ENCODE measurements around the gene C2CD2. TPM values are rescaled to one million over a fixed set of nuclear protein-coding genes. Genes with fewer than 3 reads are reported as not detected.

The C2CD2 gene
- total RNA-seq, 6 donors from 2014 or later, result 9.6 to 34.6 (median 22.0) TPM

DNA sequence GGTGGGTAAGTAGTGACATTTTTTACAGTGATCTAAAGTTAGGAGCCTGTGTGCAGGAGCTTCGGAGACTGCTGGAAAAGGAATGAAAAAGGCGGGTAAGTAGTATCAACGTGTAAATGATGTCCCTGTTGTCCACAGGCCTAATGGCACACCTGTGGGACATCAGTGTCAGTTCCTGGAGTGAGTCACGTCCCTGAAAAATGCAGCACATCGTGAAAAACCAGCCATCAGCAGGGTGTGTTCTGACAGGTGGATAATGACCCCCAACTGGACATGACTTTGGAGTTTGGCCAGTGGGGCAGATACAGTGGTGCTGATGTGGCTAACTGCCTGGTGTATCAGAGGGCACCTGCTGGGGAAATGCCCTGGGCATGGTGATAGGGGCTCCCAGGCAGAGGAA lies 62.7 kb downstream of the C2CD2 start:
- no peak for ATAC-seq (ENCODE audit: low FRiP score in 2 of 2)
- no peak for DNase-seq
- no peaks in the 10 kb centered on the region for H3K4me1 ChIP-seq
- peaks cover 0 to 20% (median 2%) of the 10 kb centered on the region in 4 donors for H3K36me3 ChIP-seq
- 83 to 86% methylated on average over 5 of the region's 5 CpGs for WGBS, 2 donors
- no peak for TF ChIP-seq POLR2A (IDR thresholded peaks at IDR 0.05)
- TF ChIP-seq CTCF (IDR thresholded peaks at IDR 0.05), result no peak
- TF ChIP-seq EP300 (IDR thresholded peaks at IDR 0.05), result no peak
- no peak for TF ChIP-seq POLR2AphosphoS5 (IDR thresholded peaks at IDR 0.05)
- H3K27ac ChIP-seq, result no peak overlapping the region
- H3K9me3 ChIP-seq, result no peaks in the 10 kb centered on the region
- H3K27me3 ChIP-seq, result no peaks in the 10 kb centered on the region
- no peak overlapping the region for H3K4me3 ChIP-seq

DNA sequence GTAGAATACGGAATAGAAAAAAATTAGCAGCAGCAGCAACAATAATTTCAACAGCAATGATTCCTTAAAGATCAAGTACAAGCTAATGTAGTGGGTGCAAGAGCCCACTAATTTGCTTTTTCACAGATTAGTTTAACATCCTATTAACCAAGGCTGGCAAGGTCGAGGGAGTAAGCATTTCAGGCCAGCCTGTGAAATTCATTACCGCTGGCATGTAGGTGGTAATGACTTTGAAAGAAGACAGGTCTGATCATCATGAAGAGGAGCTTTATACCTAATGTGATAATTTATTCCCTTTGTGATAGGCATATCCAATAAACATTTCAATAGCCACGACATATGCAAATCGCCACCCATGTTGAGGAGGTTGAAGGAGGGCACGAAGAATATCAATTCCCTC lies 63.5 kb downstream of the C2CD2 start:
- no peaks in the 10 kb centered on the region for H3K9me3 ChIP-seq
- 66 to 82% methylated on average over 6 of the region's 6 CpGs for WGBS, 2 donors
- H3K4me3 ChIP-seq, result no peak overlapping the region
- H3K36me3 ChIP-seq, result peaks cover 0 to 13% (median 2%) of the 10 kb centered on the region in 4 donors
- DNase-seq (no peak), ATAC-seq (ENCODE audit: low FRiP score in 2 of 2) (no peak)
- H3K27ac ChIP-seq, result no peak overlapping the region
- H3K27me3 ChIP-seq, result no peaks in the 10 kb centered on the region
- TF ChIP-seq POLR2A (IDR thresholded peaks at IDR 0.05), result no peak
- TF ChIP-seq POLR2AphosphoS5 (IDR thresholded peaks at IDR 0.05), result no peak
- TF ChIP-seq CTCF (IDR thresholded peaks at IDR 0.05), result no peak
- no peaks in the 10 kb centered on the region for H3K4me1 ChIP-seq

- no peak for DNase-seq
- WGBS, 2 donors, result 85 to 87% methylated on average over 2 to 13 of the region's 13 CpGs
These were observed 65.0 kb downstream of the C2CD2 start for GRCh38 chr21:41888749-41889376.

GRCh38 chr21:41887667-41888066 lies 66.2 kb downstream of the C2CD2 start:
- Histone ChIP-seq H3K36me3 (peaks cover 0 to 5% (median 2%) of the 10 kb centered on the region in 4 donors), H3K4me1 (no peaks in the 10 kb centered on the region), H3K27ac (no peak overlapping the region), H3K27me3 (no peaks in the 10 kb centered on the region), H3K9me3 (no peaks in the 10 kb centered on the region), H3K4me3 (no peak overlapping the region)
- DNase-seq (no peak), ATAC-seq (ENCODE audit: low FRiP score in 2 of 2) (no peak)
- 76 to 83% methylated on average over 5 of the region's 5 CpGs for WGBS, 2 donors
- TF ChIP-seq EP300 (IDR thresholded peaks at IDR 0.05) (no peak), POLR2A (IDR thresholded peaks at IDR 0.05) (no peak), CTCF (IDR thresholded peaks at IDR 0.05) (no peak), POLR2AphosphoS5 (IDR thresholded peaks at IDR 0.05) (no peak)

More at GRCh38 chr21:41888749-41889376, 65.0 kb downstream of the C2CD2 start:
- TF ChIP-seq EP300 (IDR thresholded peaks at IDR 0.05) (no peak), POLR2AphosphoS5 (IDR thresholded peaks at IDR 0.05) (no peak)
- Histone ChIP-seq H3K4me3 (no peak overlapping the region), H3K4me1 (no peaks in the 10 kb centered on the region), H3K27me3 (no peaks in the 10 kb centered on the region), H3K27ac (no peak overlapping the region), H3K9me3 (no peaks in the 10 kb centered on the region), H3K36me3 (peaks cover 0 to 5% (median 2%) of the 10 kb centered on the region in 4 donors)
- ATAC-seq (ENCODE audit: low FRiP score in 2 of 2), result no peak

DNA sequence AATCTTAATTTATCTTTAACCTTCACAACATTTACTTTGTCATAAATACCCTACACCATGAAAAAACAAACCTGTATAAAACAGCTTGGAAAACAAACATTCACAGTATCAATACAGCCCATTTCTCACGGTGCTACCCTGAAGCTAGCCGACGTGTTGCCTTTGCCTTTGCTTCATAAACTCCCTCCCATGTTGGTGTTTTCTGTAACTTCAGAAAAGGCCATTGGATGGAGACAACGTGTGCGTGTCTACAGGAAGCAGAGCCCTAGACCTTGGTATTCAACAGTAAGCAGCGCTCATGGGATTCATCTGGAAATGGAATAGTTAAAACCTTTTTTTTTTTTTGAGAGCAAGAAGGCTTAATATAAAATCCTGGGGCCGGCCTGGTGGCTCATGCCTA lies 67.5 kb downstream of the C2CD2 start:
- 90 to 92% methylated on average over 7 of the region's 7 CpGs for WGBS, 2 donors
- no peak for DNase-seq
- no peaks in the 10 kb centered on the region for H3K27me3 ChIP-seq
- H3K36me3 ChIP-seq, result peaks cover 0 to 3% (median 0%) of the 10 kb centered on the region in 4 donors
- H3K4me3 ChIP-seq, result no peak overlapping the region
- no peak for ATAC-seq (ENCODE audit: low FRiP score in 2 of 2)
- H3K9me3 ChIP-seq, result no peaks in the 10 kb centered on the region
- no peaks in the 10 kb centered on the region for H3K4me1 ChIP-seq
- H3K27ac ChIP-seq, result no peak overlapping the region
- TF ChIP-seq POLR2AphosphoS5 (IDR thresholded peaks at IDR 0.05), result no peak
- no peak for TF ChIP-seq CTCF (IDR thresholded peaks at IDR 0.05)
- TF ChIP-seq EP300 (IDR thresholded peaks at IDR 0.05), result no peak
- no peak for TF ChIP-seq POLR2A (IDR thresholded peaks at IDR 0.05)
